H9 (cell line): Measurements from ENCODE around the gene CDC25B. TPM values are rescaled to one million over a fixed set of nuclear protein-coding genes. Genes with fewer than 3 reads are reported as not detected.

Source experiments
- DNase-seq: peaks from one replicate; pipeline ENCODE4 v3.0.0-alpha.2; 2017
- H2AFZ ChIP-seq: one replicate; pipeline ENCODE4 v1.6.1; 2013; ENCODE audit warnings: mild to moderate bottlenecking, low read length, control low read depth, moderate library complexity
- H2AK5ac ChIP-seq: 2 replicates; pipeline ENCODE4 v1.6.1; 2013; ENCODE audit warnings: low read length, control low read depth, mixed read lengths; ENCODE audit not compliant: insufficient read length
- H2BK120ac ChIP-seq: one replicate; pipeline ENCODE4 v1.6.1; 2013; ENCODE audit warnings: low read depth, mild to moderate bottlenecking, low read length, control low read depth, inconsistent platforms; ENCODE audit not compliant: poor library complexity, severe bottlenecking
- H2BK12ac ChIP-seq: 2 replicates; pipeline ENCODE4 v1.6.1; 2013; ENCODE audit warnings: low read length, control low read depth, mixed read lengths, low read depth; ENCODE audit not compliant: insufficient read length
- H2BK15ac ChIP-seq: 2 replicates; pipeline ENCODE4 v1.6.1; 2013; ENCODE audit warnings: low read depth, low read length, control low read depth
- H2BK20ac ChIP-seq: one replicate; pipeline ENCODE4 v1.6.1; 2013; ENCODE audit warnings: low read depth, mild to moderate bottlenecking, low read length, control low read depth, inconsistent platforms; ENCODE audit not compliant: poor library complexity, severe bottlenecking
- H2BK5ac ChIP-seq: 2 replicates; pipeline ENCODE4 v1.6.1; 2013; ENCODE audit warnings: low read length, control low read depth, mixed read lengths; ENCODE audit not compliant: insufficient read length
- H3K14ac ChIP-seq: 2 replicates; pipeline ENCODE4 v1.6.1; 2013; ENCODE audit warnings: low read length, control low read depth; ENCODE audit not compliant: insufficient read depth
- H3K18ac ChIP-seq: 2 replicates; pipeline ENCODE4 v1.6.1; 2013; ENCODE audit warnings: low read depth, mild to moderate bottlenecking, mixed read lengths, low read length, control low read depth; ENCODE audit not compliant: insufficient read length
- H3K23ac ChIP-seq: 2 replicates; pipeline ENCODE4 v1.6.1; 2013; ENCODE audit warnings: low read length, control low read depth, mixed read lengths, low read depth; ENCODE audit not compliant: insufficient read length
- H3K23me2 ChIP-seq: 2 replicates; pipeline ENCODE4 v1.6.1; 2013; ENCODE audit warnings: low read depth, mild to moderate bottlenecking, mixed read lengths, low read length, control low read depth; ENCODE audit not compliant: insufficient read length, poor library complexity, severe bottlenecking
- H3K27ac ChIP-seq: 2 replicates; pipeline ENCODE4 v1.5.1; 2013; ENCODE audit warnings: low read length, control low read depth, mixed read lengths, low read depth; ENCODE audit not compliant: insufficient read length
- H3K27me3 ChIP-seq: 2 replicates; pipeline ENCODE4 v1.6.1; 2013; ENCODE audit warnings: low read length, control low read depth, inconsistent platforms; ENCODE audit not compliant: insufficient read depth
- H3K4ac ChIP-seq: 2 replicates; pipeline ENCODE4 v1.6.1; 2013; ENCODE audit warnings: low read depth, mild to moderate bottlenecking, control low read depth, inconsistent platforms, low read length, moderate library complexity
- H3K4me1 ChIP-seq: 2 replicates; pipeline ENCODE4 v1.6.1; 2013; ENCODE audit warnings: low read length, control low read depth, inconsistent platforms; ENCODE audit not compliant: insufficient read depth
- H3K4me2 ChIP-seq: 2 replicates; pipeline ENCODE4 v1.6.1; 2013; ENCODE audit warnings: low read length, control low read depth, mixed read lengths; ENCODE audit not compliant: insufficient read length, insufficient read depth
- H3K56ac ChIP-seq: 2 replicates; pipeline ENCODE4 v1.6.1; 2013; ENCODE audit warnings: low read depth, mild to moderate bottlenecking, mixed read lengths, low read length, control low read depth; ENCODE audit not compliant: insufficient read length
- H3K79me1 ChIP-seq: 2 replicates; pipeline ENCODE4 v1.6.1; 2013; ENCODE audit warnings: low read depth, mild to moderate bottlenecking, moderate library complexity, low read length, control low read depth, inconsistent platforms; ENCODE audit not compliant: insufficient read depth, poor library complexity, severe bottlenecking
- H3K79me2 ChIP-seq: 2 replicates; pipeline ENCODE4 v1.6.1; 2013; ENCODE audit warnings: low read length, control low read depth, inconsistent platforms; ENCODE audit not compliant: insufficient read depth
- H3K9ac ChIP-seq: 2 replicates; pipeline ENCODE4 v1.6.1; 2013; ENCODE audit warnings: low read length, control low read depth, mixed read lengths; ENCODE audit not compliant: insufficient read length; ENCODE audit errors: extremely low read depth
- H3K9me3 ChIP-seq: one replicate; pipeline ENCODE4 v1.6.1; 2013; ENCODE audit warnings: low read depth, low read length, inconsistent platforms; ENCODE audit not compliant: control insufficient read depth
- H3T11ph ChIP-seq: one replicate; pipeline ENCODE4 v1.6.1; 2013; ENCODE audit warnings: mild to moderate bottlenecking, low read length, control low read depth, inconsistent platforms
- H4K20me1 ChIP-seq: one replicate; pipeline ENCODE4 v1.6.1; 2013; ENCODE audit not compliant: control insufficient read depth, insufficient read length, insufficient read depth
- H4K5ac ChIP-seq: 2 replicates; pipeline ENCODE4 v1.6.1; 2013; ENCODE audit warnings: low read depth, mild to moderate bottlenecking, mixed read lengths, low read length, control low read depth; ENCODE audit not compliant: insufficient read length
- H4K8ac ChIP-seq: replicated peaks from 2 replicates; pipeline ENCODE4 v1.6.1; 2013; ENCODE audit warnings: low read length, control low read depth, mixed read lengths, low read depth; ENCODE audit not compliant: insufficient read length
- H4K91ac ChIP-seq: 2 replicates; pipeline ENCODE4 v1.6.1; 2013; ENCODE audit warnings: low read depth, mild to moderate bottlenecking, moderate library complexity, mixed read lengths, low read length, control low read depth; ENCODE audit not compliant: insufficient read length
- H3K27ac Mint-ChIP-seq, 3 experiments: 2 replicates in 2 of 3; 3 replicates in 1 of 3; pipeline ENCODE4 v1.8.0; 2020 to 2021; ENCODE audit warnings: mixed read lengths in 3 of 3, mild to moderate bottlenecking in 1 of 3, moderate library complexity in 1 of 3
- H3K27me3 Mint-ChIP-seq: 2 replicates; pipeline ENCODE4 v1.8.0; 2021; ENCODE audit warnings: low read depth, mild to moderate bottlenecking, moderate library complexity, mixed read lengths
- H3K36me3 Mint-ChIP-seq, 3 experiments: 2 replicates in 2 of 3; 3 replicates in 1 of 3; pipeline ENCODE4 v1.8.0; 2020 to 2021; ENCODE audit warnings: low read depth in 3 of 3, mixed read lengths in 3 of 3; ENCODE audit not compliant: insufficient read depth in 1 of 3
- H3K4me1 Mint-ChIP-seq, 2 experiments: 2 replicates each; pipeline ENCODE4 v1.8.0; 2020; ENCODE audit warnings: mixed read lengths in 2 of 2
- H3K4me3 Mint-ChIP-seq, 2 experiments: 2 replicates in 1 of 2; 3 replicates in 1 of 2; pipeline ENCODE4 v1.8.0; 2020 to 2021; ENCODE audit warnings: mild to moderate bottlenecking in 2 of 2, mixed read lengths in 2 of 2, moderate library complexity in 1 of 2
- H3K9me3 Mint-ChIP-seq, 2 experiments: 2 replicates in 1 of 2; 3 replicates in 1 of 2; pipeline ENCODE4 v1.8.0; 2020; ENCODE audit warnings: mild to moderate bottlenecking in 2 of 2, mixed read lengths in 2 of 2, moderate library complexity in 1 of 2
- CTCF ChIP-seq: fragments of 200-600 bp; sonication (generic); conservative IDR thresholded peaks from 3 replicates; pipeline ENCODE4 v1.8.0; 2021; ENCODE audit warnings: antibody characterized with exemption, mild to moderate bottlenecking
- WGBS: extraction: QIAGEN DNeasy Blood & Tissue Kit; methylation state at CpG from one replicate; pipeline ENCODE4 v1.1.7; 2013; ENCODE audit warnings: missing lambda C conversion rate, low lambda C conversion rate, mixed read lengths; ENCODE audit not compliant: insufficient read length; ENCODE audit errors: extremely low coverage; 5-methylcytosine and 5-hydroxymethylcytosine counted together
- total RNA-seq: library from RNA; stranded (reverse); gene quantifications from 2 replicates; pipeline ENCODE4 v1.2.1, GENCODE V29; 2021

The CDC25B gene
- total RNA-seq, 1 experiment from 2014 or later = 24.0 TPM

GRCh38 chr20:3786126-3786484 is 10.0 kb upstream of the CDC25B start:
- no peak for DNase-seq
- Histone ChIP-seq H3K56ac (no peak overlapping the region), H3K4ac (no peak overlapping the region), H2BK15ac (no peak overlapping the region), H3K4me2 (peak overlapping the region; percentile 77), H3K79me1 (no peaks in the 10 kb centered on the region), H3K9me3 (no peaks in the 10 kb centered on the region), H3K27ac (no peak overlapping the region), H3K9ac (peak overlapping the region; percentile 62), H2BK12ac (no peak overlapping the region), H3K14ac (peak overlapping the region; percentile 86), H3T11ph (no peak overlapping the region), H2AK5ac (no peak overlapping the region), H2AFZ (no peak overlapping the region), H3K18ac (no peak overlapping the region), H4K20me1 (no peaks in the 10 kb centered on the region), H3K23ac (no peak overlapping the region), H4K91ac (no peak overlapping the region), H3K79me2 (no peaks in the 10 kb centered on the region), H4K5ac (no peak overlapping the region), H3K4me1 (no peaks in the 10 kb centered on the region), H3K27me3 (no peaks in the 10 kb centered on the region), H2BK120ac (no peak overlapping the region), H3K23me2 (peaks cover 8% of the 10 kb centered on the region), H2BK20ac (no peak overlapping the region), H2BK5ac (no peak overlapping the region), H4K8ac (no peak overlapping the region)
- peaks cover 5 to 12% (median 8%) of the 10 kb centered on the region in 3 experiments for H3K36me3 Mint-ChIP-seq
- WGBS = no CpG with 5 or more reads among the region's 35 CpGs
- peak overlapping the region in 1 of 3 experiments; percentile 75; a peak in 1 of 7 replicates for H3K27ac Mint-ChIP-seq
- peak overlapping the region; percentile 84 to 91 for H3K4me3 Mint-ChIP-seq
- peaks cover 17 to 25% of the 10 kb centered on the region in 2 experiments for H3K4me1 Mint-ChIP-seq
- no peak for TF ChIP-seq CTCF
- H3K9me3 Mint-ChIP-seq = no peaks in the 10 kb centered on the region
- H3K27me3 Mint-ChIP-seq = peaks cover 26% of the 10 kb centered on the region
